SU-DHL-6 (cell line): ENCODE measurements around the gene CST3.

Experiments
- EZH2phosphoT487 ChIP-seq: fragments of 200-600 bp; sonication (generic), shearing (Covaris generic); conservative IDR thresholded peaks from 2 replicates; pipeline ENCODE4 v1.6.1; 2018; ENCODE audit warnings: mild to moderate bottlenecking, antibody characterized with exemption, low read length, moderate library complexity, mixed read lengths
- TF ChIP-seq, protein P1 (sequence below): fragments of 200-600 bp; sonication (generic); IDR thresholded peaks from one replicate; pipeline ENCODE4 v1.5.1; 2017; ENCODE audit warnings: antibody characterized with exemption, mild to moderate bottlenecking, low read length, moderate library complexity; ENCODE audit not compliant: insufficient read depth, poor library complexity, severe bottlenecking

DNA sequence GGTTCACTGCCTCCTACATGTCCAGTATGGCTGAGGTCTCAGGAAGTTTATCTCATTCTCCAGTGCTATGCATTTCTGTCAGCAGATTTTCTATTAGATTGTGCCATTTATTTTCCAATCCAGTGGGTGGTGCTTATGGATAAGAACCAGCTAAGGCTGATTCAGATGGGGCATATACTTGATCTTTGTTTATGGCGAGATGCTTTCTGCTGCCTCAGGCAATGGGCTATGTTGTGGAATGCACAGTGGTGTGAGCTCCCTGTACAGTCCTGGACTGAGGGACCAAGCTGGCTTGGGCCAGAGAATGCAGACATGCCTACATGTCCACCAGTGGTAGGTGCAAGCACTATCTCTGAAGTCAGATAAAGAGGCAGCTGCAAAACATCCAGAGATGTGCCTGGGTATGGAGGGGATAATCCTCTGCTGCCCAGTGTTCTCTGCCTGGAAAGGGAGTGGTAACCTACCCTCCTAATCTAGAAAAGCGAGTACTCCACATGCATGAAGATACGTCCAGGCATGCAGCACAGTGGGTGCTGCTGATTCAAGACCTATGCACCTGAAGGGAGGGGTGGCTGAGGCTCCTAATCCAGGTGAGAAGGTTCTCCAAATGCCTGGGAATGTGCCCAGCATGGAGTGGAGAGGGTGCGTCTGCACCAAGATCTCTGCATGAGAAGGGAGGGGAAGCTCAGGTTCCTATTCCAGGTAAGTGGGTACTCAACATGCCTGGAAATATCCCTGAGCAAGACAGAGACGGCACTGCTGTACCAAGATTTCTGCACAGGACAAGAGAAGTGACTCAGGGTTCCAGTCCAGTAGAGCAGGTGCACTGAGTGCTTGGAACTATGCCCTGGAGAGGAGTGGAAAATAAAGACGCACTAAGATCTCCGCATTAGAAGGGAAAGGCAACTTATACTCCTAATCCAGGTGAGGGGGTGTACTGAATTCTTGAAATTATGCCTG, 41.7 kb upstream of the CST3 start:
- TF ChIP-seq, protein P1, sequence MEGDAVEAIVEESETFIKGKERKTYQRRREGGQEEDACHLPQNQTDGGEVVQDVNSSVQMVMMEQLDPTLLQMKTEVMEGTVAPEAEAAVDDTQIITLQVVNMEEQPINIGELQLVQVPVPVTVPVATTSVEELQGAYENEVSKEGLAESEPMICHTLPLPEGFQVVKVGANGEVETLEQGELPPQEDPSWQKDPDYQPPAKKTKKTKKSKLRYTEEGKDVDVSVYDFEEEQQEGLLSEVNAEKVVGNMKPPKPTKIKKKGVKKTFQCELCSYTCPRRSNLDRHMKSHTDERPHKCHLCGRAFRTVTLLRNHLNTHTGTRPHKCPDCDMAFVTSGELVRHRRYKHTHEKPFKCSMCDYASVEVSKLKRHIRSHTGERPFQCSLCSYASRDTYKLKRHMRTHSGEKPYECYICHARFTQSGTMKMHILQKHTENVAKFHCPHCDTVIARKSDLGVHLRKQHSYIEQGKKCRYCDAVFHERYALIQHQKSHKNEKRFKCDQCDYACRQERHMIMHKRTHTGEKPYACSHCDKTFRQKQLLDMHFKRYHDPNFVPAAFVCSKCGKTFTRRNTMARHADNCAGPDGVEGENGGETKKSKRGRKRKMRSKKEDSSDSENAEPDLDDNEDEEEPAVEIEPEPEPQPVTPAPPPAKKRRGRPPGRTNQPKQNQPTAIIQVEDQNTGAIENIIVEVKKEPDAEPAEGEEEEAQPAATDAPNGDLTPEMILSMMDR: no peak
- no peak for TF ChIP-seq EZH2phosphoT487
